Activated B cell treated with CpG ODN at 0.5 μM for 24 hours (primary cell): ENCODE measurements around the gene MRC2. TPM values are rescaled to one million over a fixed set of nuclear protein-coding genes. Genes with fewer than 3 reads are reported as not detected.
"Not testable (repeated sequence)": the region's sequence is repeated elsewhere in the genome, so short reads cannot be mapped to it uniquely, and the experiment has no call there.

ENCODE experiments used
- ATAC-seq: fragments of 200-7000 bp; cut with Tn5 transposase; one replicate; pipeline ENCODE4 v1.10.0; 2021; ENCODE audit warnings: low read depth, mild to moderate bottlenecking, moderate library complexity
- CTCF ChIA-PET: fragments of 350-600 bp; sonication (Branson Sonifier 250); formaldehyde crosslinking; loops from one replicate; lab custom pipeline; 2021; ENCODE audit warnings: antibody characterized with exemption; lab: Charles Lee
- POLR2A ChIA-PET: fragments of 350-600 bp; sonication (Branson Sonifier 250); formaldehyde crosslinking; loops from one replicate; lab custom pipeline; 2021; ENCODE audit warnings: antibody characterized with exemption; lab: Charles Lee
- DNase-seq: peaks from one replicate; pipeline ENCODE4 v3.0.0; 2022
- H3K27ac Mint-ChIP-seq: one replicate; pipeline ENCODE4 v1.8.0; 2020; ENCODE audit warnings: mixed read lengths
- H3K27me3 Mint-ChIP-seq: one replicate; pipeline ENCODE4 v1.8.0; 2021; ENCODE audit warnings: mixed read lengths
- H3K36me3 Mint-ChIP-seq: one replicate; pipeline ENCODE4 v1.8.0; 2021; ENCODE audit warnings: low read depth, mixed read lengths
- H3K4me1 Mint-ChIP-seq: one replicate; pipeline ENCODE4 v1.8.0; 2021; ENCODE audit warnings: mixed read lengths
- H3K4me3 Mint-ChIP-seq: one replicate; pipeline ENCODE4 v1.8.0; 2020; ENCODE audit warnings: mild to moderate bottlenecking, mixed read lengths
- H3K9me3 Mint-ChIP-seq: one replicate; pipeline ENCODE4 v1.8.0; 2020; ENCODE audit warnings: mixed read lengths
- CTCF ChIP-seq: fragments of 200-600 bp; IDR thresholded peaks from one replicate; pipeline ENCODE4 v1.8.0; 2022; ENCODE audit warnings: antibody characterized with exemption, mild to moderate bottlenecking
- intact Hi-C: fragments of 100-400 bp; cut with micrococcal nuclease; formaldehyde crosslinking; loops from one replicate; pipeline ENCODE4 v1.15.1; 2024
- total RNA-seq: library from RNA; stranded (reverse); gene quantifications from 2 replicates; pipeline ENCODE4 v1.2.3, GENCODE V29; 2022

The MRC2 gene
- total RNA-seq, 1 donor from 2014 or later: 0.11 TPM

- Mint-ChIP-seq H3K36me3 (no peaks in the 10 kb centered on the region), H3K27me3 (peaks cover 3% of the 10 kb centered on the region), H3K27ac (no peak overlapping the region), H3K4me1 (no peaks in the 10 kb centered on the region), H3K9me3 (no peaks in the 10 kb centered on the region), H3K4me3 (no peak overlapping the region)
- CTCF ChIA-PET: no interaction called here
- DNase-seq (no peak), ATAC-seq (no peak)
- POLR2A ChIA-PET: no interaction called here
- intact Hi-C loops: no loop called here
- no peak for TF ChIP-seq CTCF
These were observed 64.7 kb downstream of the MRC2 start for GRCh38 chr17:62692159-62692651.

GRCh38 chr17:62692721-62693431, 65.4 kb downstream of the MRC2 start:
- Mint-ChIP-seq H3K4me3 (no peak overlapping the region), H3K27ac (no peak overlapping the region), H3K4me1 (no peaks in the 10 kb centered on the region), H3K27me3 (peaks cover 3% of the 10 kb centered on the region), H3K36me3 (no peaks in the 10 kb centered on the region), H3K9me3 (no peaks in the 10 kb centered on the region)
- ChIA-PET CTCF (no interaction called here), POLR2A (no interaction called here)
- ATAC-seq (no peak), DNase-seq (no peak)
- no peak for TF ChIP-seq CTCF
- intact Hi-C loops: no loop called here

GRCh38 chr17:62693616-62694409, 66.3 kb downstream of the MRC2 start:
- peaks cover 3% of the 10 kb centered on the region for H3K27me3 Mint-ChIP-seq
- POLR2A ChIA-PET: interaction anchor here (0.6 kb wide), 1 partner anchor 31 kb away, joined by 4 read pairs; no protein-coding TSS in a partner anchor
- no peak overlapping the region for H3K4me3 Mint-ChIP-seq
- CTCF ChIA-PET: no interaction called here
- H3K4me1 Mint-ChIP-seq: no peaks in the 10 kb centered on the region
- no peak overlapping the region for H3K27ac Mint-ChIP-seq
- DNase-seq (no peak), ATAC-seq (no peak)
- no peaks in the 10 kb centered on the region for H3K36me3 Mint-ChIP-seq
- H3K9me3 Mint-ChIP-seq: no peaks in the 10 kb centered on the region
- TF ChIP-seq CTCF: no peak
- intact Hi-C loops: no loop called here

GRCh38 chr17:62695093-62695738, 67.7 kb downstream of the MRC2 start:
- ATAC-seq, CTCF ChIA-PET: not testable (repeated sequence)

GRCh38 chr17:62696256-62696655, 68.8 kb downstream of the MRC2 start:
- peaks cover 11% of the 10 kb centered on the region for H3K27me3 Mint-ChIP-seq
- DNase-seq (no peak), ATAC-seq (no peak)
- H3K4me1 Mint-ChIP-seq: no peaks in the 10 kb centered on the region
- no peaks in the 10 kb centered on the region for H3K36me3 Mint-ChIP-seq
- H3K4me3 Mint-ChIP-seq: no peak overlapping the region
- no peaks in the 10 kb centered on the region for H3K9me3 Mint-ChIP-seq
- intact Hi-C loops: no loop called here
- TF ChIP-seq CTCF: no peak
- ChIA-PET CTCF (no interaction called here), POLR2A (no interaction called here)
- no peak overlapping the region for H3K27ac Mint-ChIP-seq

More at GRCh38 chr17:62695093-62695738, 67.7 kb downstream of the MRC2 start:
- DNase-seq, H3K36me3 Mint-ChIP-seq, H3K9me3 Mint-ChIP-seq, POLR2A ChIA-PET, H3K4me3 Mint-ChIP-seq, H3K4me1 Mint-ChIP-seq, H3K27me3 Mint-ChIP-seq, H3K27ac Mint-ChIP-seq, intact Hi-C loops: not testable (repeated sequence)
